ENCODE measurements around the gene CRYM. TPM values are rescaled to one million over a fixed set of nuclear protein-coding genes. Genes with fewer than 3 reads are reported as not detected.

The CRYM gene
- total RNA-seq, 1 donor from 2014 or later = 4.8 TPM

DNA sequence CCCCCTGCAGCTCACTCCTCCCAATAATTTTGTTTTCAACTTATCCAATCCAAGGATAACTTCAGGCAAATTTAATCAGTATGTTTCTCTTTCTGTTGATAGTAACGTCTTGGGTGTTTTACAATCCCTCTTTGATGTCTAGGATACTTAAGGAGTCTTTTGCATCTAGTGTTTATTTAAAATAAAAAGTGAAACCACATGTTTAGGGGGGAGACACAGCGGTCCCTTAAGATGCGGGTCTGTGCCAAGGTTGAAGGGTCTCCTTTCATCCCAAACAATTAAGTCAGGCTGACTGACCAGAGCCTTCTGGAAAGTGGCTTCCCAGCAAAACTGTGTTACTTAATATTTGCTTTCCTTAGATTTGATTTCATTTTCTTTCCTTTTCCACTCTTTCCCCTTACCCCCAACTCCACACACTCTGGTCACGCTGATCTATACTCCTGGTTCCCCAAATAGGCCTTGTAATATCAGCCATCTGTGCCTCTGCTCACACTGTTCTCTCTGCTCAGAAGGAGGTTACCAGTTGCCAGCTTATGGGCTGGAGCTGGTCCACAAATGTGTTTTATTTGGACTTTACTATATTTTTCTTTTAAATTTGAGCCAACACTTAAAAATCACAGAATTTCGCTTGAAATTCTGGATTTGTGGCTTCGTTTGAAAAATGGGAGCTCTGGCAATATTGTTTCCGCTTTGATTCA, 33.4 kb downstream of the CRYM start:
- Histone ChIP-seq H3K27ac (no peak overlapping the region), H3K4me1 (no peaks in the 10 kb centered on the region), H3K9me3 (no peaks in the 10 kb centered on the region), H3K36me3 (no peaks in the 10 kb centered on the region), H3K4me3 (no peak overlapping the region), H3K27me3 (no peaks in the 10 kb centered on the region)
- intact Hi-C loops (cut with DNase I) = no loop called here
- no peak for ATAC-seq
- no peak for DNase-seq
- TF ChIP-seq, protein P1, sequence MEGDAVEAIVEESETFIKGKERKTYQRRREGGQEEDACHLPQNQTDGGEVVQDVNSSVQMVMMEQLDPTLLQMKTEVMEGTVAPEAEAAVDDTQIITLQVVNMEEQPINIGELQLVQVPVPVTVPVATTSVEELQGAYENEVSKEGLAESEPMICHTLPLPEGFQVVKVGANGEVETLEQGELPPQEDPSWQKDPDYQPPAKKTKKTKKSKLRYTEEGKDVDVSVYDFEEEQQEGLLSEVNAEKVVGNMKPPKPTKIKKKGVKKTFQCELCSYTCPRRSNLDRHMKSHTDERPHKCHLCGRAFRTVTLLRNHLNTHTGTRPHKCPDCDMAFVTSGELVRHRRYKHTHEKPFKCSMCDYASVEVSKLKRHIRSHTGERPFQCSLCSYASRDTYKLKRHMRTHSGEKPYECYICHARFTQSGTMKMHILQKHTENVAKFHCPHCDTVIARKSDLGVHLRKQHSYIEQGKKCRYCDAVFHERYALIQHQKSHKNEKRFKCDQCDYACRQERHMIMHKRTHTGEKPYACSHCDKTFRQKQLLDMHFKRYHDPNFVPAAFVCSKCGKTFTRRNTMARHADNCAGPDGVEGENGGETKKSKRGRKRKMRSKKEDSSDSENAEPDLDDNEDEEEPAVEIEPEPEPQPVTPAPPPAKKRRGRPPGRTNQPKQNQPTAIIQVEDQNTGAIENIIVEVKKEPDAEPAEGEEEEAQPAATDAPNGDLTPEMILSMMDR (IDR thresholded peaks at IDR 0.05) = no peak

DNA sequence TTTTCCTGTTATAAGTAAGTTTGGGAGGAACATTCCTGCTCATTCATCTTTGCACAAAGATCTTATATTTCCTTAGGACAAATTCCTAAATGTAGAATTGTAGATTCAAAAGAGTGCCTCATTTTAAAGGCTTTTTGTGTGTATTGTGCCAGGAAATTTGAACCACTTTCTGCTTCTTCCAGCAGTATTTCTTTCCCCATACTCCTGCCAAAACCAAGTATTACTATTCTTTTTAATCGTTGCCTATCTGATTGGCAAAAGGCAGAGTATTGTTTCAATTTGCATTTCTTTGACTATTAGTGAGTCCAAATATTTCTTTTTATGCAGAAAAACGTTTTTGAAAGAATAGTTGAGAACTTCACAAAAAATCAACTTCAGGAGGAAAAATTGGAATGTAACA, 35.3 kb downstream of the CRYM start:
- Histone ChIP-seq H3K27ac (no peak overlapping the region), H3K4me1 (no peaks in the 10 kb centered on the region), H3K4me3 (no peak overlapping the region), H3K27me3 (no peaks in the 10 kb centered on the region), H3K9me3 (no peaks in the 10 kb centered on the region), H3K36me3 (no peaks in the 10 kb centered on the region)
- intact Hi-C loops (cut with DNase I) = no loop called here
- TF ChIP-seq, protein P1 (IDR thresholded peaks at IDR 0.05) = no peak
- DNase-seq (no peak), ATAC-seq (no peak)

DNA sequence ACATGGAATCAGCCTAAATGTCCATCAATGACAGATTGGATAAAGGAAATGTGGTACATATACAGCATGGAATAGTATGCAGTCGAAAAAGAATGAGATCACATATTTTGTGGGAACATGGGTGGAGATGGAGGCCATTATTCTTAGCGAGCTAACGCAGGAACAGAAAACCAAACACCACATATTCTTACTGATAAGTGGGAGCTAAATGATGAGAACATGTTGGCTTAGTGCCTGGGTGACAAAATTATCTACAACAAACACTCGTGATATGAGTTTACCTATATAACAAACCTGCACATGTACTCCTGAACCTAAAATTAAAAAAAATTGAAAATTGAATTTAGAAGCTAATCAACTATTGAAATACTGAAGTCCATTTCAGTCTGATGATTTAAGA, 38.4 kb downstream of the CRYM start:
- intact Hi-C loops (cut with DNase I) = no loop called here
- H3K36me3 ChIP-seq = no peaks in the 10 kb centered on the region
- H3K4me1 ChIP-seq = no peaks in the 10 kb centered on the region
- H3K9me3 ChIP-seq = no peaks in the 10 kb centered on the region
- TF ChIP-seq, protein P1 (IDR thresholded peaks at IDR 0.05) = no peak
- no peak overlapping the region for H3K4me3 ChIP-seq
- DNase-seq = no peak
- no peak overlapping the region for H3K27ac ChIP-seq
- ATAC-seq = no peak
- no peaks in the 10 kb centered on the region for H3K27me3 ChIP-seq

DNA sequence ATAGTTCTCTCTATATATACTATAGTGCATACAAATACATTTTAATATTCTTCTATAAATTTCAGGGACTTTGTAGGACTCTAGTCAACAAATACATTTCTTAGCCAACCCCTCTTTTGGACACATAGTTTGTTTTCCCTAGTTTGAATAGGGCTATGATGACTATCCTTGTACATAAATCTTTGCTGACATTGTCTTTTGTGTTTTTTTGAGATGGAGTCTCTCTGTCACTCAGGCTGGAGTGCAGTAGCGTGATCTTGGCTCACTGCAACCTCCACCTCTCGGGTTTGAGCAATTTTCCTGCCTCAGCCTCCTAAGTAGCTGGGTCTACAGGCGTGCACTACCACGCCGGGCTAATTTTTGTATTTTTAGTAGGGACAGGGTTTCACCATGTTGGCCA, 41.3 kb downstream of the CRYM start:
- intact Hi-C loops (cut with DNase I) = no loop called here
- no peaks in the 10 kb centered on the region for H3K4me1 ChIP-seq

DNA sequence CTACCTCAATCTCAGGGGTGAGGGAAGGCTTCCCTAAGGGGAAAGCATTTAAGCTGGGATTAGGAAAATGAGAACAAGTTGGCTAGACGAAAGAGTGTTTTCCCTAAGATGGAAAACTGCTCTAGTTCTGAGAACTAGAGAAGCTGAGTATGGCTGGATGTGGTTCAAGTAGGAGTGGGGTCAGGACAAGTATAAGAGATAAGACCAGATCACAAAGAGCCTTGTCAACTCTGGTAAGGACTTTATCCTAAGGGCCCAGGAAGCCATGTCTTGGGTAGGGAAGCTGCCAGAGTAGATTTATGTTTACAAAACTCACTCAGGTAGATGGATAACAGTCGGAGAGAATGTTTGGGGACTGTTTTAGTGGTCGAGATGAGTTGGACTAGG, 42.9 kb downstream of the CRYM start:
- Histone ChIP-seq H3K36me3 (no peaks in the 10 kb centered on the region), H3K9me3 (no peaks in the 10 kb centered on the region), H3K4me3 (no peak overlapping the region), H3K4me1 (no peaks in the 10 kb centered on the region), H3K27ac (no peak overlapping the region), H3K27me3 (peaks cover 7% of the 10 kb centered on the region)
- DNase-seq (no peak), ATAC-seq (no peak)
- TF ChIP-seq, protein P1 (IDR thresholded peaks at IDR 0.05) = no peak
- intact Hi-C loops (cut with DNase I) = no loop called here

More for the DNA sequence above, 41.3 kb downstream of the CRYM start:
- TF ChIP-seq, protein P1 (IDR thresholded peaks at IDR 0.05) = no peak
- Histone ChIP-seq H3K4me3 (no peak overlapping the region), H3K27me3 (no peaks in the 10 kb centered on the region), H3K36me3 (no peaks in the 10 kb centered on the region), H3K27ac (no peak overlapping the region), H3K9me3 (no peaks in the 10 kb centered on the region)
- ATAC-seq = no peak
- DNase-seq = no peak

Data from upper lobe of right lung (tissue), 1 donor.